Pancreas (tissue), 10 donors: ENCODE measurements around the gene RIC1. TPM values are rescaled to one million over a fixed set of nuclear protein-coding genes. Genes with fewer than 3 reads are reported as not detected.

Source experiments
- ATAC-seq, 4 donors: fragments of 200-7000 bp; cut with Tn5 transposase; one replicate each; pipeline versions ENCODE4 v1.8.0 to v1.9.1; 2020; ENCODE audit warnings: mild to moderate bottlenecking in 4 of 4, moderate library complexity in 4 of 4
- DNase-seq, 6 donors: peaks; one replicate each; pipeline ENCODE4 v3.0.0-alpha.2; 2020
- FAIRE-seq: peaks from 2 replicates; lab custom pipeline; 2012; peaks lifted over from hg19 to GRCh38; lab: Jason Lieb, UNC
- H3K27ac ChIP-seq, 4 donors: fragments of 200-600 bp; sonication (generic); 1 replicate in 3 of 4; 2 replicates in 1 of 4; pipeline versions ENCODE4 v1.5.0 to v1.8.0; 2020
- H3K27me3 ChIP-seq, 4 donors: fragments of 200-600 bp; one replicate each; pipeline ENCODE4 v1.8.0; 2021
- H3K36me3 ChIP-seq, 3 donors: fragments of 200-600 bp; sonication (generic) in 1 of 3; one replicate each; pipeline versions ENCODE4 v1.5.0 to v1.8.0; 2020 to 2021
- H3K4me1 ChIP-seq, 3 donors: fragments of 200-600 bp; one replicate each; pipeline ENCODE4 v1.8.0; 2021
- H3K4me3 ChIP-seq, 4 donors: fragments of 200-600 bp; sonication (generic) in 2 of 4; one replicate each; pipeline versions ENCODE4 v1.5.0 to v1.8.0; 2020 to 2021
- H3K9me3 ChIP-seq, 4 donors: fragments of 200-600 bp; one replicate each; pipeline ENCODE4 v1.8.0; 2021
- CTCF ChIP-seq, 4 donors: fragments of 200-600 bp; sonication (generic) in 3 of 4; IDR thresholded peaks; one replicate each; pipeline versions ENCODE4 v1.5.0 to v1.8.0; 2021; ENCODE audit warnings: antibody characterized with exemption in 4 of 4
- WGBS, 2 donors: extraction: QIAGEN DNeasy Blood & Tissue Kit; methylation state at CpG; one replicate each; pipeline ENCODE4 v1.1.7; 2013; 5-methylcytosine and 5-hydroxymethylcytosine counted together
- intact Hi-C, 3 donors: fragments of 100-400 bp; cut with DNase I; formaldehyde crosslinking; loops; one replicate each; pipeline versions ENCODE4 v1.11.1 to v1.14.2; 2022
- polyA plus RNA-seq, 2 donors: library from polyadenylated mRNA; stranded (reverse); fragments of 200-250 nt; gene quantifications; one replicate each; pipeline ENCODE4 v1.2.3, GENCODE V29; 2013
- total RNA-seq, 6 donors: library from RNA; stranded (reverse); fragmentation: NEBNext Ultra II Directional in 4 of 6; extraction: Animal tissue kit (Norgen Biotek cat#: 25700) in 4 of 6; gene quantifications; one replicate each; pipeline versions ENCODE4 v1.2.1 to v1.2.4, GENCODE V29; 2021 to 2023
- donor health status: healthy with polysubstance abuse.
- donor health status: DM: no; HTN: no; CAD: no; lungs with moderate emphysema.
- donor health status: DM: no; HTN: no; CAD: no.
- donor health status: control.
- donor health status: control.
- donor health status: Bipolar disorder and iron deficiency.
- donor health status: DM: yes; HTN: yes; CAD: no.
- donor health status: DM: no; HTN: no; CAD: no.
- donor health status: DM: no; HTN: no; CAD: no.
- donor health status: DM: yes; HTN: yes; CAD: no.

RIC1 gene
- total and polyA plus RNA-seq, 8 donors = 2.9 to 11.8 (median 8.4) TPM

- FAIRE-seq (no peak), DNase-seq (no peak), ATAC-seq (no peak)
- no peaks in the 10 kb centered on the region for H3K27me3 ChIP-seq
- no peaks in the 10 kb centered on the region for H3K4me1 ChIP-seq
- H3K4me3 ChIP-seq = no peak overlapping the region
- TF ChIP-seq CTCF (IDR thresholded peaks at IDR 0.05) = no peak
- 62 to 70% methylated on average over 3 of the region's 3 CpGs for WGBS, 2 donors
- intact Hi-C loops = no loop called here
- no peak overlapping the region for H3K27ac ChIP-seq
- H3K9me3 ChIP-seq = no peaks in the 10 kb centered on the region
- H3K36me3 ChIP-seq = no peaks in the 10 kb centered on the region
Observed at GRCh38 chr9:5756633-5757032, 127.7 kb downstream of the RIC1 start.

GRCh38 chr9:5760338-5760737, 131.4 kb downstream of the RIC1 start:
- H3K4me1 ChIP-seq = no peaks in the 10 kb centered on the region
- H3K4me3 ChIP-seq = no peak overlapping the region
- TF ChIP-seq CTCF (IDR thresholded peaks at IDR 0.05) = no peak
- peaks cover 0 to 29% (median 3%) of the 10 kb centered on the region in 3 donors for H3K36me3 ChIP-seq
- no peaks in the 10 kb centered on the region for H3K27me3 ChIP-seq
- intact Hi-C loops = no loop called here
- DNase-seq (no peak), ATAC-seq (no peak), FAIRE-seq (no peak)
- H3K9me3 ChIP-seq = no peaks in the 10 kb centered on the region
- WGBS, 2 donors = 79 to 84% methylated on average over 1 of the region's 1 CpG
- no peak overlapping the region for H3K27ac ChIP-seq

- no peak for ATAC-seq
- no peak for FAIRE-seq
- H3K9me3 ChIP-seq = no peaks in the 10 kb centered on the region
- H3K27me3 ChIP-seq = no peaks in the 10 kb centered on the region
- peaks cover 0 to 37% (median 9%) of the 10 kb centered on the region in 3 donors for H3K36me3 ChIP-seq
- H3K4me1 ChIP-seq = no peaks in the 10 kb centered on the region
- intact Hi-C loops = no loop called here
- no peak overlapping the region for H3K27ac ChIP-seq
- no peak for DNase-seq
- no peak for TF ChIP-seq CTCF (IDR thresholded peaks at IDR 0.05)
- H3K4me3 ChIP-seq = no peak overlapping the region
- 93% methylated on average over 4 of the region's 4 CpGs for WGBS, 2 donors
Observed at GRCh38 chr9:5762421-5762820, 133.5 kb downstream of the RIC1 start.

GRCh38 chr9:5764130-5764868, 135.4 kb downstream of the RIC1 start:
- ATAC-seq = no peak
- no peaks in the 10 kb centered on the region for H3K27me3 ChIP-seq
- no peaks in the 10 kb centered on the region for H3K4me1 ChIP-seq
- no peak for TF ChIP-seq CTCF (IDR thresholded peaks at IDR 0.05)
- FAIRE-seq = no peak
- 78 to 95% methylated on average over 1 of the region's 1 CpG for WGBS, 2 donors
- DNase-seq = no peak
- peaks cover 0 to 37% (median 9%) of the 10 kb centered on the region in 3 donors for H3K36me3 ChIP-seq
- intact Hi-C loops = no loop called here
- no peaks in the 10 kb centered on the region for H3K9me3 ChIP-seq
- no peak overlapping the region for H3K4me3 ChIP-seq
- H3K27ac ChIP-seq = no peak overlapping the region
